IPS DF 4.7 (cell line): ENCODE results near the gene RORC.
"Not testable (repeated sequence)": the region's sequence is repeated elsewhere in the genome, so short reads cannot be mapped to it uniquely, and the experiment has no call there.

Experiments used
- DNase-seq: peaks from one replicate; pipeline ENCODE4 v3.0.0-alpha.2; 2013; ENCODE audit warnings: low spot score; ENCODE audit errors: extremely low read depth

Gene RORC

GRCh38 chr1:151806170-151806569, 25.4 kb downstream of the RORC start:
- DNase-seq, result no peak

- DNase-seq, result no peak
Observed at GRCh38 chr1:151805066-151805820, 26.4 kb downstream of the RORC start, which contains the start of gene LINGO4. Gene LINGO4, minus strand, starts transcription at chr1:151805419. Its CDS starts 2,715 bp downstream, at chr1:151802704.

GRCh38 chr1:151803915-151804314, 27.7 kb downstream of the RORC start:
- no peak for DNase-seq

GRCh38 chr1:151803164-151803563, 28.4 kb downstream of the RORC start:
- DNase-seq, result no peak

GRCh38 chr1:151802372-151802771, 29.2 kb downstream of the RORC start:
- DNase-seq, result no peak

GRCh38 chr1:151801846-151802245, 29.8 kb downstream of the RORC start:
- no peak for DNase-seq

- DNase-seq, result no peak
Observed at GRCh38 chr1:151801310-151801820, 30.2 kb downstream of the RORC start.

- DNase-seq, result no peak
Observed at GRCh38 chr1:151800830-151801229, 30.8 kb downstream of the RORC start.

- no peak for DNase-seq
Observed at GRCh38 chr1:151799179-151800022, 32.2 kb downstream of the RORC start.

GRCh38 chr1:151798571-151798970, 33.0 kb downstream of the RORC start:
- no peak for DNase-seq

- DNase-seq, result no peak
Observed at GRCh38 chr1:151790940-151791651, 40.5 kb downstream of the RORC start.

GRCh38 chr1:151790071-151790939, 41.3 kb downstream of the RORC start, which contains the start of gene TDRKH:
Gene TDRKH, minus strand, starts transcription at chr1:151790500. Its CDS starts 7,478 bp downstream, at chr1:151783022.
- DNase-seq, result peak; percentile 98

GRCh38 chr1:151787689-151788088, 43.9 kb downstream of the RORC start:
- no peak for DNase-seq

GRCh38 chr1:151783796-151784195, 47.8 kb downstream of the RORC start:
- DNase-seq, result no peak

GRCh38 chr1:151782741-151783140, 48.9 kb downstream of the RORC start:
- no peak for DNase-seq

GRCh38 chr1:151782026-151782425, 49.6 kb downstream of the RORC start:
- DNase-seq, result not testable (repeated sequence)

- not testable (repeated sequence) for DNase-seq
Observed at GRCh38 chr1:151780736-151781135, 50.9 kb downstream of the RORC start.

GRCh38 chr1:151779852-151780251, 51.8 kb downstream of the RORC start:
- no peak for DNase-seq

GRCh38 chr1:151777317-151777716, 54.3 kb downstream of the RORC start:
- no peak for DNase-seq

- no peak for DNase-seq
Observed at GRCh38 chr1:151776665-151777062, 54.9 kb downstream of the RORC start.
